GM12873 (cell line): ENCODE measurements around the gene CDYL2.

Experiments used
- TF ChIP-seq, protein P1 (sequence below): IDR thresholded peaks from 2 replicates; pipeline ENCODE4 v1.5.1; 2012; ENCODE audit warnings: low read depth, mild to moderate bottlenecking, moderate library complexity, low read length, control low read depth; ENCODE audit not compliant: insufficient read depth; ENCODE audit errors: missing control alignments

CDYL2 gene

DNA sequence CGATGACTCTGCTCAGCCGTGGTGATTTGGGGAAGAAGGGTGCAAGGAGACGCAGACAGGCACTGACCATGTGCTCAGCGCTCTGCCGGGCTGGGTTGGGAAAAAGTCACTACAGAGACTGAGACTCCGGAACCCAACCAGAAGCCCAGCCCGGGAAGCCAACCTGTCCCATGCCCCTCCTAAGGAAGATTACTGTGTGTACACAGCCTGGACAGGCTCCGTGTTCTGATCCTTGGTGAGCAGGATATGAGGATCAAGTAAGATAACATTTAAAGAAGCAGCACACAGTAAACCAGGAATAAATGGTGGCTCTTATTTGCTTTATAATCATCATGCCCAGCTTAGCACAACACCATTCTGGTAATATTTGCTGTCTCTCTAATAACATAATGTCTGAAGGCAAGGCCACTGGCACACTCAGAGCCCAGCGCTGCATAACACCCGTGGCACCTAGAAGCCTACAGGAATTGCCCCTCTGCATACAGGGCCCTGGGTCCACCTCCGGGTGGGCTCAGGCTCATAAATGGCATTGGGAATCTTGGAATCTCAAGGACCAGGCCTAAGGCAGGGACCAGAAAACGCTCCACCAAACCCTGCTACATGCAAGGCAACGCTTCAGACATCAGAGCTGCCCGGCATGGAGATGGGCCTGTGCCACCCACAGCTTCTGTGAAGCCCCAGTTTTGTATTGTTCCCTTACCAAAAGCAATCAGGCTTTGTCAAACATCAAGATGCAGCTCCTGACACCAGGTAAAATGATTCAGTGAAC is 150.1 kb downstream of the CDYL2 start:
- TF ChIP-seq, protein P1, sequence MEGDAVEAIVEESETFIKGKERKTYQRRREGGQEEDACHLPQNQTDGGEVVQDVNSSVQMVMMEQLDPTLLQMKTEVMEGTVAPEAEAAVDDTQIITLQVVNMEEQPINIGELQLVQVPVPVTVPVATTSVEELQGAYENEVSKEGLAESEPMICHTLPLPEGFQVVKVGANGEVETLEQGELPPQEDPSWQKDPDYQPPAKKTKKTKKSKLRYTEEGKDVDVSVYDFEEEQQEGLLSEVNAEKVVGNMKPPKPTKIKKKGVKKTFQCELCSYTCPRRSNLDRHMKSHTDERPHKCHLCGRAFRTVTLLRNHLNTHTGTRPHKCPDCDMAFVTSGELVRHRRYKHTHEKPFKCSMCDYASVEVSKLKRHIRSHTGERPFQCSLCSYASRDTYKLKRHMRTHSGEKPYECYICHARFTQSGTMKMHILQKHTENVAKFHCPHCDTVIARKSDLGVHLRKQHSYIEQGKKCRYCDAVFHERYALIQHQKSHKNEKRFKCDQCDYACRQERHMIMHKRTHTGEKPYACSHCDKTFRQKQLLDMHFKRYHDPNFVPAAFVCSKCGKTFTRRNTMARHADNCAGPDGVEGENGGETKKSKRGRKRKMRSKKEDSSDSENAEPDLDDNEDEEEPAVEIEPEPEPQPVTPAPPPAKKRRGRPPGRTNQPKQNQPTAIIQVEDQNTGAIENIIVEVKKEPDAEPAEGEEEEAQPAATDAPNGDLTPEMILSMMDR: no peak

DNA sequence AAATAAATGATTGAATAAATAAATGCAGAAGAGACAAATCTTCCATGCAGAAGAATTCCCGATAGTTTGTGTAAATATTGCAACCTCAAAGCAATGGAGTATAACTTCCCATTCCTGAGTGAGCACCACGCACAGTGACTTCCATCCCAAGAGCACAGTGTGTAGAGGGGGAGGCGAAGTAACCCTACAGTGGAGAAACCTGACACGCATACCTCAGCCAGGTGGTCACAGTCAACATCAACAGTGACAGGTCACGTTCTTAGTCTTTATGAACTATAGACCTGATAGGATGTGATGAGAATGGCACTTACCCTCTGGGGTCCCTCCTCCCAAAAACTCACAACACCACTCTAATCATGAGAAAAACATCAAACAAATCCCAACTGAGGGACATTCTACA is 152.0 kb downstream of the CDYL2 start:
- TF ChIP-seq, protein P1: no peak

DNA sequence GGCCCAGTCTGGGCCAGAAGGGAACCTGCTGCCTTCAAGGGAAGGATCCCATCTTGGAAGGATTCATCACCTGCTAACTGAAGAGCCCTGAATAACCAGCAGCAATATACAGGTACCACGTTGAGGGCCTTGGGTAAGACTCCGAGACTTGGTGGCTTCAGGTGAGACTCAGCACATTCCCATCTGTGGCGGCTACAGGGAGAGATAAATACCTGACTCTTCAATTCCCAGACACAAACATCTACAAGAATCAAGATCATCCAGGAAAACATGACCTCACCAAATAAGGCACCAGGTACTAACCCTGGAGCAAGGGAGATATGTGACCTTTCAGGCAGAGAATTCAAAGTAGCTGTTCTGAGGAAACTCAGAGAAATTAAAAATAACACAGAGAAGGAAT is 164.1 kb downstream of the CDYL2 start:
- TF ChIP-seq, protein P1: no peak

DNA sequence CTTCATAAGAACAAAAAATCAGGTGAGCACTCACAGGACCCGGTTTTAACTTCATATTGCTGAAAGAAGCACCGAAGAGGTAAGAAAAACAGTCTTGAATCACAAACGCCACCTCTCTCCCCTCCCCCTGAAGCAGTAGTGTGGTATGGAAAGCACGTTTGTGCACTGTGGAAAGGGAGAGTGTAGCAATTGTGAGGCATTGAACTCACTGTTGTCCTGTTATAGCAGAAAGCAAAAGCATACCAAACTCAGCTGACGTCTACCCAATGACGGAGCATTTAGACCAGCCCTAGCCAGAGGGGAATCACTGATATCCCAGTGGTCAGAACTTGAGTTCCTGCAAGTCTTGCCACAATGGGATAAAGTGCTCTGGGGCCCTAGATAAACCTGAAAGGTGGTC is 164.8 kb downstream of the CDYL2 start:
- TF ChIP-seq, protein P1: no peak

DNA sequence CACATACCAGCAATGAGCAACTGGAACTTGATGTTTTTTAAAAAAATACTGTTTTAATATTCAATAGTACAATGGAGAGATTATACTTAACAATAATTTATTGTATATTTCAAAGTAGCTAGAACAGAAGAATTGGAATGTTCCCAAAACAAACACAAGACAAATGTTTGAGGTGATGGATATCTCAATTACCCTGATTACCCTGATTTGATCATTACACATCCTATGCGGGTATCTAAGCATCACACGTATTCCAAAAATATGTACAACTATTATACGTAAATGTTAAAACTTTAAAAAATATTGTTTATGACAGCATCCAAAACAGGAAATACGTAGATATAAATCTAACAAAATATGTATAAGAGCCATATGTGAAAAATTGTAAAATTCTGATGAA is 166.8 kb downstream of the CDYL2 start:
- TF ChIP-seq, protein P1: no peak

DNA sequence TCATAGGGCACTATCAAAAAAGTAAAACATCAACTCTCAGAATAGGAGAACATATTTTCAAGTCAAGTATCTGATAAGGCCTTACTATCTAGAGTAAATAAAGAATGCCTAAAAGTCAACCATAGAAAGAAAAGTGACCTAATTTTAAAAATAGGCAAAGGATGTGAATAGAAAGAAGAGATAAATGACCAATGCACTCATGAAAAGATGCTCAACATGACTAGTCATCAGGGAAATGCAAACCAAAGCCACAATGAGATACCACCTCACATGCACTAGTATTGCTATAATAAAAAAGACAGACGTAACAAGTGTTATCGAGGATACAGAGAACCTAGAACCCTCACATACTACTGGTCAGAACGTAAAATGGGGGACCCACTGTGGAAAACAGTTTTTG is 172.8 kb downstream of the CDYL2 start:
- TF ChIP-seq, protein P1: no peak

DNA sequence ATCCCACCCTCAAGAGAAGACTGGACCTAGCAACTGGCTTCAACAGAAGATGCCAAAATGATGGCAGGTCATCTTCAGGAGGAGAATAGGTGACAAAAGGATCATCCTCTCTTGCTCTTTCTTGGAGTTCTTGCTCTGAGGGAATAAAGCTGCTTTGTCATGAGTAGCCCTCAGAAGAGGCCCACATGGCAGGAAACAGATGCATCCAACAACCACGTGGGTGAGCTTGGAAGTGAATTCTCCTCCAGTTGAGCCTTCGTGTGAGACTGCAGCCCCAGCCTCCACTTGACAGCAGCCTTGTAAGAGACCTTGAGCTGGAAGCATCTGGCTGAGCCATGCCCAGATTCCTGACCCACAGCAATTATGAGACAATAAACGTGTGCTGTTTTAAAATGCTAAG is 176.1 kb downstream of the CDYL2 start:
- TF ChIP-seq, protein P1: no peak

DNA sequence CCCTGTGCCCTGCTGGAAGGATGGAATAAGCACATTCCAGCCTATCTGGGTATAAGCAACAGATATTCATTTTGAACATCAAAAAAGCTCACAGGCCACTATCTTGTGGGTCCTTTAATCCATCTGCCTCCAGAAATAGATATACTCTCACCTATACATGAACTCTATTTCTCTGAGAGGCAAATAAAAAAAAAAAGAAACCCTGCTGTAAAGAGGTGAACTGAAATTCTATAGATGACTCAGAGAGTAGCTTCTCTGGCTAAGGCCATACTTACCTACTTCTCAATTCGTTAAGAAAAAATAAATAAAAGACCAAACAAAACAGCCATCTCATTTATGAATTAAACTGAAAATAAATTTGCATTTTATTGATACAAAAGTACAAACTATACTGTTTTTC is 177.3 kb downstream of the CDYL2 start:
- TF ChIP-seq, protein P1: no peak
